Pulmonary artery endothelial cell (primary cell): ENCODE results near the gene CARMIL1. TPM values are rescaled to one million over a fixed set of nuclear protein-coding genes. Genes with fewer than 3 reads are reported as not detected.
"Not testable (repeated sequence)": the region's sequence is repeated elsewhere in the genome, so short reads cannot be mapped to it uniquely, and the experiment has no call there.

Experiments used
- DNase-seq: peaks from one replicate; pipeline ENCODE4 v3.0.0-alpha.2; 2011; ENCODE audit warnings: low read depth, low spot score
- total RNA-seq: library from RNA; depleted of rRNA; stranded (reverse); fragments of >200 nt; gene quantifications from 2 replicates; pipeline ENCODE4 v1.2.3, GENCODE V29; 2014

CARMIL1 gene
- total RNA-seq, 1 donor from 2014 or later = 6.1 TPM

GRCh38 chr6:25277386-25277785 lies 1.8 kb upstream of the CARMIL1 start:
- no peak for DNase-seq

- DNase-seq = no peak
Measured at GRCh38 chr6:25277857-25278256, 1.3 kb upstream of the CARMIL1 start.

GRCh38 chr6:25278261-25278913 lies 787 bp upstream of the CARMIL1 start:
- DNase-seq = no peak

DNA sequence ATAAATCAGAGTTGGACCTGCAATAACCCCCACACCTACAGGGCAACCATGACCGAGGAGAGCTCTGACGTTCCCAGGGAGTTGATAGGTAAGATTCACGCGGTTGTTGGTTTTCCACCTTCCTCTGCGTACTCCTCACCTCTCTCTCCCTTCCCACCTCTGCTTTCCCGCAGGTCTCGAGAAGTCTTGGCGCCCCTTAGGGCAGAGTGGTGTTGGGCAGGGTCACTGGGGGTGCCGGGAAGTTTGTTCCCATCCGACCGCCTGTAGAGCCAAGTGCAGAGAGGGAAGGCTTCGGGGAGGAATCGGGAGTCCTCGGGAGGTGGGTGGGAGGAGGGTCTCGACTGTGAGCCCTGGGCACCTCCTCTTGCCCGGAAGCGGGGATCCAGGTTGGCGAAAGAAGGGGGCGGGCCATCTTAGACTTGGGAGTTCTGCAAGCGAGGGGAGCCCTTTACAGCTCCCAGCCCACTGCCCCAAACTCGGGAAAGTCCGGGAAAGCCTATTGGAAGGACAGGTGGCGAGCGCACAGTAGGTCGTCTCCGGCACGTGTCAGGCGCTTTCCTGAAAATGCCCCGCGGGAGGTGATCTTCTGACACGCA lies 672 bp downstream of the CARMIL1 start:
- no peak for DNase-seq

DNA sequence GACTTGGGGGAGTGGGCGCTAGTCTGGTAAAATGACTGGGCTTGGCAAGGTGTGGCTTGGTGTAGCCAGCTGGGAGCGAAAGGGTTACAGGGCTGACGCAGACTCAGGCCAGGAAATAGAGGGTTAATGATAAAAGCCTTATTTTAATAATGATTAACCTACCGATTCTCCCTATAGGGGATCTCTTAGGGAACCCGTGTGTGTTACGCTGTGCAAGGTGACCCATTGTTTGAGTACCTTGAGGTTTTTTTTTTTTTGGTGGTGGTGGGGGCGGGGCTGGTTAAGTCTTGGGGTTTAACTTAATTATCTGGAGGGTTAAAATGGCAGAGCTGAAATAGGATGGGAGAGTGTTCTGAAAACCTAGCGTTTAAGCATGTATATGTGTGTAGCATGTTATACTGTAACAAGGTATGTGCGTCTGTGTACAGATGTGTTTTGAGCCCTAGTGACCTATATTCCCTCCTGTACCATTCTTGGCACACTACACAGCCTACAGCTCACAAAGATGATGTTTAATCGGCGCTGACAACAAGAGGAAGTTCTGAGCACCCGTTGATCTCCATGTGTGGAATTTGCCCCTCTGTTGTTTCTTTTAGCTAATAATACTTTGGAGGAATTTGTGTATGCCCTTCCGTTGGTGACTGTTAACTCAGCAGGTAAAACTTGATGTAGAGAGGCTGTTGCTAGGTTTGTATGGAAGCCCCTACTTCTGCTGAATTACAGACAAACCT lies 1.3 kb downstream of the CARMIL1 start:
- no peak for DNase-seq

DNA sequence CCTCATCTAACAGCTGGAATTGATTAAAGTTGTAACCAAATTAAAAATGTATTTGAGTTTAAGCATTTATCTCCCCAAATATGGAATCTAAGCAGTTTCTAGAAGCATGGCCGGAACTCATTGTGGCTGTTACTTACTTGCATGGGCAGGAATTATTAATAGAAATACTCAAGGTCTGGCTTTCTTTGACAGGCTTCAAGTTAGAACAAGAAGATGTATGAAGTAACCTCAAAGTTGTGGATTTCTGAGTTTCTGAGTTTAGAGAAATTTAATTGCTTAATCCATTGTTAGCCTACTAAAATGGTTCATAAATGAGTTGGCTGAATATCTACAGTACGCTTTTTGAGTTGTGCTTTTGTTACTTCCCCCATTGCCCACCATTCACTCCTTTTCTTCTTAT lies 7.7 kb downstream of the CARMIL1 start:
- DNase-seq = no peak

DNA sequence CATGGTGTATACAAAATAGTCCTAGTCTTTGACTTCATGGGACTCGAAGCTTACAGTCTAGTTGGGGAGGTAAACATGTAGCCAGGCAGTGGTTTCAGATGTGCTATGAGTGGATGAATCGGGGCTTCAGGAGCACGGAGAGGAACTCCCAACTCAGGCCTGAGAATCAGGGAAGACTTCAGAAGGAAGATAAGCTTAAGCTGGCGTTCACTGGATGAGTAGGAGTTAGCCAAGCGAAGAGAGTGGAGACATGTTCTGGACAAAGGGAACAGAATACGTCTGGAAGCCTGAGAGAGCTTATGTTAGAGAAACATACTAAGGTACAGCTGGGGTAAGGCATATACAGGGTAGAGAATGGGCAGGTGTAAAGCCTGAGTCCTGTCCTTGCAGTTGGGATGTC lies 8.8 kb downstream of the CARMIL1 start:
- DNase-seq = no peak

DNA sequence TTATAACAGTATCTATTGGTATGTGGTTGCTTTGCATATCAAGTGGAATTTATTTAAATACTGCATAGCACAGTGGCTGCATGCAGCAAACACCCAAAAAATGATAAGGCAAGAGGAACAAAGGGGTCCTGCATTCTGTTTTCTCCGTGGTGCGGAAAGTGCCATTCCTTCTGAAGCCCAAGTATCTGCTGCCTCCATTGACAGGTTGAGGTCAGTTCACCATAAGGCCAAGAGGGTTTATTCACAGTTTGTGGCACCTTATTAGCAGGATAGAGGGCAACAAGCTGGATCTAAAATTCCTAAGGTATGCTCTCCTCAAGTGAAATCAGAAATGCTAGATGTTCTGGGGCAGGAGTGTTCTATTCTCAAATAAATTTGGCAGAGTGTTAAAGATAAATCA lies 9.3 kb downstream of the CARMIL1 start:
- no peak for DNase-seq

DNA sequence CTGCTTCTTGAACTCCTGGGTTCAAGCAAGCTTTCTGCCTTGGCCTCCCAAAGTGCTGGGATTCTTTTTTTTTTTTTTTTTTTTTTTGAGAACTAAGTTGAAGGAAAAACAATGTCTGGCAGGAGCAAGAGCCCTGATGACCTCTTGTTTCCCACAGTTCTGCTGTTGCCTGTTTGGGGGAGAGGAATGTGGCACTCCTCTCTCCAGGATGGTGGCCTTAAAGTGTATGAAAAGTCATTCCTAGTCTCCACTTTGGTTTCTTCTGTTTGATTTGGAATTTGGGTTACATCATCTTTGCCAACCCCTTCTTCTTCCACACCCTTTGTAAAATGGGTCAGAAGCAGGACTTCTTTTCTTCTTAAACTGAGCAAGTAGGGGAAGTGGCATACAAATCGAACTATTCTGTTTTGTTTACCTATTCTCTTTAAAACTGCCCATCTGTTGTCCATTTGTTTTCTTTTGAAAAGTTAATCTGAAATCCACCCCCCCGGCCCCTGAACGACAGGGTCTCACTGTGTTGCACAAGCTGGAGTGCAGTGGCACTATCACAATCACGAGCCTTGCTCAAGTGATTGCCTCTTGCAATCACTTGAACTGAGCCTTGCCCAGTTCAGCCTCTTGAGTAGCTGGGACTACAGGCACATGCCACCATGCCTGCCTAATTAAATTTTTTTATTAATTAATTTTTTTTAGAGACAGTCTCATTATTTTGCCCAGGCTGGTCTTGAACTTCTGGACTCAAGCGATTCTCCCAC lies 11.3 kb downstream of the CARMIL1 start:
- DNase-seq = no peak

- no peak for DNase-seq
Measured at GRCh38 chr6:25292384-25292783, 13.2 kb downstream of the CARMIL1 start.

GRCh38 chr6:25295651-25296050 lies 16.5 kb downstream of the CARMIL1 start:
- no peak for DNase-seq

- DNase-seq = no peak
Measured at GRCh38 chr6:25296217-25296905, 17.2 kb downstream of the CARMIL1 start.

- DNase-seq = no peak
Measured at GRCh38 chr6:25297039-25297441, 17.9 kb downstream of the CARMIL1 start.

DNA sequence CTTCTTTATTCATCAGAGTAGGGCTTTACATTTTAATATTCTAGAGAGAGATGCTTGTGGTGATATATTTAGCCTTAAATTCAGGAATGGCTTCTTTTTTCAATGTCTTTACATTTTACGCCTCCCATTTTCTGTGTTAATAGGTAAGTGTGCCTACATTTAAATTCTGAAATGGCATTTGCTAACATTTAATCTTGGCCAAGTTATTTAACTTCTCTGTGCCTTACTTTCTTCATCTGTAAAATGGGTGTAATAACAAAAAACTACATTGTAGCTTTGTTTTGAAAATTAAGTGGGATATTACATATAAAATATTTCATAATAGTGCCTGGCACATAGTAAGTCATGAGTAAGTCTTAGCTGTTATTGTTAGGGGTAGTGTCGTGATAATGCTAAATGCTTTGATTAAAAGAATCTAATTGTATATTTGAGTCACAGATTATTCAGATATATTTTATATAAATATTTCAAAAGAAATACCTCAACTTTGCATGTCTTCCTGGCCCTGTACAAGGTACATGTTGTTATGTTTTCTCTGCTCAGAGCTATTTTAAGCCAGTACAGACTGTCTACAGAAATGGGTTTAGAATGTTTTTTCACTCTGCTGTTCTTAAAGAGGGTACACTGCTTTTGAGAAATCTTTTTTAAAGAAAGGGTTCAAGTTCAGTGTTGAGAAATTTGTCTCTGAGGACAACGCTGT lies 18.8 kb downstream of the CARMIL1 start:
- DNase-seq = no peak

- DNase-seq = not testable (repeated sequence)
Measured at GRCh38 chr6:25298523-25298865, 19.3 kb downstream of the CARMIL1 start.

DNA sequence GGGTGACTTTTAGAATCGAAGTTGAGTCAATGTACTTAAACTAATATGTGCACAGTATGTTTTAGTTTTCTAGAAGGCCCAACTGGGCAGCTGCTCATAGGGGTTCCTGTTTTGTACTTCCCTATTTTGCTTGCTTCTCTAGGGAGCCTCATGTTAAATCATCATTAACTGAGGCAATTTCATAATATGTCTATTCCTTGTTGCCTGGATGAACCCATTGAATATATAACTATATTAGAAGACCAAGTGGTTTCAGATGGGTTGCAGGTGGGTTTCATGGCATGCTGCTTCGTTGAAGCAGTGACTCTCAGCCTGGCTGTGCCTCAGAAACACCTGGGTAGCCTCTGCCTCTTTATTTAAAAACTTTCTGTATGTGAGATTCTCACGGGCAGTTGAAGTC lies 22.2 kb downstream of the CARMIL1 start:
- no peak for DNase-seq

- no peak for DNase-seq
Measured at GRCh38 chr6:25302151-25302550, 23.0 kb downstream of the CARMIL1 start.

GRCh38 chr6:25302677-25303128 lies 23.5 kb downstream of the CARMIL1 start:
- DNase-seq = no peak

- no peak for DNase-seq
Measured at GRCh38 chr6:25303254-25303653, 24.1 kb downstream of the CARMIL1 start.

DNA sequence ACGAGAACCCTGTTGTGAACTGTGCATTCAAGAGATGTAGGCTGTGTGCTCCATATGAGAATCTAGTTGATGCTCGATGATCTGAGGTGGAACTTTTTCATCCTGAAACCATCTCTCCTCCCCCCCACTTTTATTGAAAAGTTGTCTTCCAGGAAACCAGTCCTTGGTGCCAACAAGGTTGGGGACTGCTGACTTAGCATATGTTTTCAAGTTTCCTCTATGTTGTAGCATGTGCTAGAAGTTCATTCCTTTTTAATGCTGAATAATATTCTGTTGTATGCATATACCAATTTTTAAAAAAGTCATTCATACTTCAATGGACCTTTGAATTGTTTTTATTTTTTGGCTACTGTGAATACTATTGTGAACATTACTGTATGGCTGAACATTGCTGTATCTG lies 27.2 kb downstream of the CARMIL1 start:
- no peak for DNase-seq
